Activated T-cell treated with anti-CD3 and anti-CD28 coated beads, Interleukin-2, amount 50 U/mL, for 72 hours (primary cell): ENCODE measurements around the gene CMPK1. TPM values are rescaled to one million over a fixed set of nuclear protein-coding genes. Genes with fewer than 3 reads are reported as not detected.

ENCODE experiments used
- ATAC-seq, 2 donors: fragments of 150-1000 bp; cut with Tn5 transposase; replicated peaks in 1 of 2; 2 replicates each; pipeline ENCODE4 v1.10.0; 2021; ENCODE audit warnings: moderate library complexity in 2 of 2, mild to moderate bottlenecking in 1 of 2
- DNase-seq, 2 donors: peaks; one replicate each; pipeline ENCODE4 v3.0.0; 2021 to 2022; ENCODE audit warnings: mixed read lengths in 1 of 2
- H3K27ac Mint-ChIP-seq: one replicate; pipeline ENCODE4 v1.8.0; 2022; ENCODE audit warnings: mild to moderate bottlenecking, moderate library complexity, mixed read lengths
- H3K27me3 Mint-ChIP-seq: one replicate; pipeline ENCODE4 v1.8.0; 2022; ENCODE audit warnings: low read depth, mixed read lengths
- H3K36me3 Mint-ChIP-seq, 2 donors: one replicate each; pipeline ENCODE4 v1.8.0; 2022; ENCODE audit warnings: mixed read lengths in 2 of 2, mild to moderate bottlenecking in 1 of 2; ENCODE audit not compliant: insufficient read depth in 2 of 2
- H3K4me1 Mint-ChIP-seq: one replicate; pipeline ENCODE4 v1.8.0; 2022; ENCODE audit warnings: low read depth, mixed read lengths
- H3K4me3 Mint-ChIP-seq, 2 donors: one replicate each; pipeline ENCODE4 v1.8.0; 2022; ENCODE audit warnings: mild to moderate bottlenecking in 2 of 2, mixed read lengths in 2 of 2, moderate library complexity in 2 of 2
- H3K9me3 Mint-ChIP-seq, 2 donors: one replicate each; pipeline ENCODE4 v1.8.0; 2022; ENCODE audit warnings: mixed read lengths in 2 of 2
- total RNA-seq, 2 donors: library from RNA; stranded (reverse); gene quantifications; one replicate each; pipeline ENCODE4 v1.2.3, GENCODE V29; 2022

The CMPK1 gene
- total RNA-seq, 2 donors from 2014 or later = 108 to 117 TPM

GRCh38 chr1:47388030-47388890 lies 54.7 kb downstream of the CMPK1 start:
- Mint-ChIP-seq H3K9me3 (no peaks in the 10 kb centered on the region), H3K36me3 (no peaks in the 10 kb centered on the region), H3K4me1 (no peaks in the 10 kb centered on the region), H3K4me3 (no peak overlapping the region), H3K27me3 (peaks cover 9% of the 10 kb centered on the region), H3K27ac (no peak overlapping the region)
- ATAC-seq (peak in 1 of 2 donors; percentile 26), DNase-seq (no peak)

GRCh38 chr1:47388891-47389238 lies 55.3 kb downstream of the CMPK1 start:
- no peaks in the 10 kb centered on the region for H3K36me3 Mint-ChIP-seq
- H3K9me3 Mint-ChIP-seq = no peaks in the 10 kb centered on the region
- H3K27ac Mint-ChIP-seq = no peak overlapping the region
- peaks cover 9% of the 10 kb centered on the region for H3K27me3 Mint-ChIP-seq
- DNase-seq = peak; percentile 56 to 61
- H3K4me1 Mint-ChIP-seq = no peaks in the 10 kb centered on the region
- no peak overlapping the region for H3K4me3 Mint-ChIP-seq
- ATAC-seq = peak; percentile 77 to 80

DNA sequence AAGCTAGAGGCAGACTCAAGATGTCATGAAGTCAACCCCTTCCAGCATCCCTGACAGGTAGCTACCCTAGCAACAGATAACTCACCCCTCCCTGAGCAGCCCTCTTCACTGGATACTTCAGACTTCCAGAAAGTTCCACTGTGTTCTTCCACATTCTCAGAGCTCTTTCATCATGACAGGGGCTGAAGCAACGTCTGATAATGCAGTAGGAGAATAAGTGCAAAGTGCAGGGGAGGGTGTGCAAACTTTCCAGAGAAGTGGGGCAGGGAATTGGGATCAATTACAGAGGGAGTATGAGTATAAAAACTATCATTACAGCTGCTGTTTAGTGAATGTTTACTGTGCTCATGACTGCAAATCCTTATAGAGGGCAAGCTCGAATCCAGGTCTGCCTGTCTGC lies 56.1 kb downstream of the CMPK1 start:
- DNase-seq (no peak), ATAC-seq (no peak)
- Mint-ChIP-seq H3K27ac (no peak overlapping the region), H3K4me3 (no peak overlapping the region), H3K27me3 (peaks cover 9% of the 10 kb centered on the region), H3K36me3 (no peaks in the 10 kb centered on the region), H3K9me3 (no peaks in the 10 kb centered on the region), H3K4me1 (no peaks in the 10 kb centered on the region)

DNA sequence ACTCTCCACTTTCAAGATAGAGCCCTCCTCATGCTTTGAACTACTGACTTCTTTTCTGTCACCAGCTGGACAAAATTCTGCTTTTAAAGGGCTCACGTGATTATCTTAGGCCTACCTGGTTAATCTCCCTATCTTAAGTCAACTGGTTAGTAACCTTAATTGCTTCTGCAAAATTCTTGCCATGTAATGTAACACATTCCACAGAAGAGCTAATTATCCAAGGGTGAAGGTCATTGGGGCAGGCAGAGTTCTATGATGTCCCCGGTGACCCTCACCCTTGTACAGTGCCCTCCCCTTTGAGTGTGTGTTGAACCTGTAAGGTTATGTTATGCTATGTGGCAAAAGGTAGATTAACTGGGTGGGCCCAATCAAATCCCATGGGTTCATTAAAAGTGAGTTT lies 57.3 kb downstream of the CMPK1 start:
- Mint-ChIP-seq H3K4me3 (no peak overlapping the region), H3K27me3 (peaks cover 15% of the 10 kb centered on the region), H3K36me3 (no peaks in the 10 kb centered on the region), H3K4me1 (no peaks in the 10 kb centered on the region), H3K27ac (no peak overlapping the region), H3K9me3 (no peaks in the 10 kb centered on the region)
- ATAC-seq = no peak
- no peak for DNase-seq

DNA sequence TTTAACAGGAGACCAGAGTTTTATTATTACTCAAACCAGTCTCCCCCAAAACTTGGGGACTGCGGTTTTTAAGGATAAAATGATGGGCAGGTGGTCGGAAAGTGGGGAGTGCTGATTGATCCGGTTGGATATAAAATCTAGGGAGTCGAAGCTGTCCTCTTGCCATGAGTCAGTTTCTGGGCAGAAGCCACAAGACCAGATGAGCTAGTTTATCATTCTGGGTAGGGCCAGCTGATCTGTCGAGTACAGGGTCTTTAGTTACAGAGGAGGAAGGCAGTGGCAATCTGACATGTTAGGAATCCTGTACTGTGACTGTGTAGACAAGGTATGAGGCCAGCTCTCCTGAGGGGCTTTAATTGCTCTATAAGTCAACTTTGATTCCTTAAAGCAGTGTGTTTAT lies 59.6 kb downstream of the CMPK1 start:
- ATAC-seq (no peak), DNase-seq (no peak)
- Mint-ChIP-seq H3K27me3 (peaks cover 15% of the 10 kb centered on the region), H3K36me3 (no peaks in the 10 kb centered on the region), H3K27ac (no peak overlapping the region), H3K4me3 (no peak overlapping the region), H3K4me1 (no peaks in the 10 kb centered on the region), H3K9me3 (no peaks in the 10 kb centered on the region)

- no peaks in the 10 kb centered on the region for H3K9me3 Mint-ChIP-seq
- ATAC-seq (no peak), DNase-seq (no peak)
- H3K4me3 Mint-ChIP-seq = no peak overlapping the region
- H3K27me3 Mint-ChIP-seq = peaks cover 6% of the 10 kb centered on the region
- H3K36me3 Mint-ChIP-seq = no peaks in the 10 kb centered on the region
- no peak overlapping the region for H3K27ac Mint-ChIP-seq
- no peaks in the 10 kb centered on the region for H3K4me1 Mint-ChIP-seq
These were observed 61.8 kb downstream of the CMPK1 start for GRCh38 chr1:47395433-47395832.

DNA sequence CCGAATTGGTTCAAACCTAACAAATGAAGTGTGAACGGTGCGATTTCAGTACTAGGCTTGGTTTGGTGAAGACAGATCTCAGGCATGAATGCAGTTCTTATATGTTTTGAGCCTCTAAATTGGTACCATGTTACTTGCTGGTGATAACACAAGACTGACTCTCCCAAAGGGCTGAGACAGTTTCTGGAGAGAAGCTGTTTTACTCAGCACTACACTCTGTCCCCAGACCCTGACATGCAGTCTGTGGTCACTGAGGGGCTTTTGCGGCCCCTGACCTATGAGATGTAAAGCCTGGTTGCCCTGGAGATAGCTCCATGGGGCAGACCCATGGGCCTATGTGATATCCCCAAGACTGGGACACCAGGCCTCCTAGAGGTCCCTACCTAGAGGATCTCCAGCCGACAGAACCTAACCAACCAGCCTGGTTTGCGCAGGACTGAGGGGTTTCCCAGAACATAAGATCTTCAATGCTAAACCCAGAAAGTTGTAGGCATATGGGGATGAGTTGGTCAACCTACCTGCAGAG lies 63.1 kb downstream of the CMPK1 start:
- DNase-seq (no peak), ATAC-seq (no peak)
- Mint-ChIP-seq H3K9me3 (no peaks in the 10 kb centered on the region), H3K4me1 (no peaks in the 10 kb centered on the region), H3K27ac (no peak overlapping the region), H3K27me3 (peaks cover 16% of the 10 kb centered on the region), H3K4me3 (no peak overlapping the region), H3K36me3 (no peaks in the 10 kb centered on the region)

DNA sequence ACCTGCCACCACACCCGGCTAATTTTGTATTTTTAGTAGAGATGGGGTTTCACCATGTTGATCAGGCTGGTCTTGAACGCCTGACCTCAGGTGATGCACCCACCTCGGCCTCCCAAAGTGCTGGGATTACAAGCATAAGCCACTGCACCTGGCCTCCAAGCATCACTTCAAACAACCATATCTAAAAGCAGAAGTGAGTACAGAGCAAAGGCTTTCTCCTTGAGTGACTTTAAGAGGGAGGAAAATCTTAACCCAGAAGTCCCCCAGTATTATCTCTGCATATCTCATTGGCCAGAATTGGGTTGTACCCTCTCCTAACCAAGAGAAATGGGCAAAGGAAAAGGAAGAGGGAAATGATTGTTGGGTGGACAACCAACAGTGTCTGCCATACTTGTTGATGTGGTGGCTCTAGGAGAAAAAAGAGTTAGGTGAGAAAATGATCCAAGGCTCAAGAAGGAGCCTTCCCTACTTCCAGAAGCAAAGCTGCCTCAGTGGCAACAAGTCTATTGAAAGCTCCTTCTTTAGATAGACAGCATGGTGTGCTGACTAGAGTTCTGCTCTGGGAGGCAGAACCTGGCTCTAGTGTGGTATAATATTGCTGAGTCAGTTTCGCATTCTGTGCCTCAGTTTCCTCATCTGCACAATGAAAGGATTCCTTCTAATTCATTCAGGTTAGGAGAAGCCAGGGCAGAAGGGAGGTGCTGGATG lies 65.7 kb downstream of the CMPK1 start:
- H3K36me3 Mint-ChIP-seq = no peaks in the 10 kb centered on the region
- no peak overlapping the region for H3K27ac Mint-ChIP-seq
- H3K9me3 Mint-ChIP-seq = no peaks in the 10 kb centered on the region
- H3K27me3 Mint-ChIP-seq = peaks cover 25% of the 10 kb centered on the region
- no peaks in the 10 kb centered on the region for H3K4me1 Mint-ChIP-seq
- no peak for DNase-seq
- H3K4me3 Mint-ChIP-seq = no peak overlapping the region
- no peak for ATAC-seq

GRCh38 chr1:47399846-47400155 lies 66.2 kb downstream of the CMPK1 start:
- no peak for ATAC-seq
- Mint-ChIP-seq H3K27me3 (peaks cover 25% of the 10 kb centered on the region), H3K27ac (no peak overlapping the region), H3K9me3 (no peaks in the 10 kb centered on the region), H3K4me3 (no peak overlapping the region), H3K36me3 (no peaks in the 10 kb centered on the region), H3K4me1 (no peaks in the 10 kb centered on the region)
- DNase-seq = no peak

DNA sequence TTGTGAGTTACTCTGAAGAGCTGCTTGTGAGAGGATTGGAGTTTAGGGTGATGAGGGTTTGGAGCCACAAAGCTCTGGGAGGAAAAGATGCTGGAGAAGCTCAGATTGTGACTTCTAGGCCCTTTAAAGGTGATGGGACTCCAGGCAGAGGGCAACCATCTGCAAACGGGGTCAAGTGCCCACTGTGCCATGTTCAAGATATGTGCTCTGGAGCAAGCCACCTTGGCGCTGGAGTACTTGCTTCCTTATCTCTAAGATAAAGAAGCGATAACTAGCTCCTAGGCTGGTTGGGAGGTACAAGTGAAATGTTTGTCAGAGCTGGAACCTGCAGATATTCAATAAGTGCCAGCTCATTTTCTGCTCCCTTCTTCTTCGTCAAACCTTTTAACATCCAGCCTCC lies 68.2 kb downstream of the CMPK1 start:
- Mint-ChIP-seq H3K27me3 (peaks cover 34% of the 10 kb centered on the region), H3K4me1 (no peaks in the 10 kb centered on the region), H3K36me3 (no peaks in the 10 kb centered on the region), H3K4me3 (no peak overlapping the region), H3K9me3 (no peaks in the 10 kb centered on the region), H3K27ac (no peak overlapping the region)
- DNase-seq = no peak
- no peak for ATAC-seq

DNA sequence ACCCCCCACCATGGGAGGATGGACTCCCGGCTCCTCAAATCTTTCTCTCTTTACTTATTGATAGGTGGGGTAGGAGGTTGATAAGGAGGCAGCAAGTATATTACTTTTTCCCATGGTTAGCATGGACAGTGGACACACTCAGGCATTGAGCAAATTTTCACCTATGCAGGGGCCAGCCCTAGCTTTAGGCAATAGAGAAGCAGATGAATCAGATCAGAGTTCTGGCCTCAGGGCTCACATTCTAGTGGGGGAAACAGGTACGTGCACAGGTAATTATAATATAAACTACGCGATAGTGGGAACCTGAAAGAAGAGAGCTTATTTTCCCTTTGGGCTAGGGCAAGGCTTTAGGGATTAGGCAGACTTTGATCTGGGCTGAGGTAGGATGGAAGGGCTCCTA lies 69.0 kb downstream of the CMPK1 start:
- ATAC-seq (no peak), DNase-seq (no peak)
- H3K36me3 Mint-ChIP-seq = no peaks in the 10 kb centered on the region
- H3K9me3 Mint-ChIP-seq = no peaks in the 10 kb centered on the region
- H3K27me3 Mint-ChIP-seq = peaks cover 34% of the 10 kb centered on the region
- no peak overlapping the region for H3K4me3 Mint-ChIP-seq
- no peak overlapping the region for H3K27ac Mint-ChIP-seq
- no peaks in the 10 kb centered on the region for H3K4me1 Mint-ChIP-seq

- Mint-ChIP-seq H3K9me3 (no peaks in the 10 kb centered on the region), H3K4me3 (no peak overlapping the region), H3K4me1 (no peaks in the 10 kb centered on the region), H3K27ac (no peak overlapping the region), H3K36me3 (no peaks in the 10 kb centered on the region), H3K27me3 (peaks cover 39% of the 10 kb centered on the region)
- no peak for DNase-seq
- ATAC-seq = no peak
These were observed 69.8 kb downstream of the CMPK1 start for GRCh38 chr1:47403321-47403910.

GRCh38 chr1:47405697-47406096 lies 72.1 kb downstream of the CMPK1 start:
- Mint-ChIP-seq H3K4me1 (no peaks in the 10 kb centered on the region), H3K9me3 (no peaks in the 10 kb centered on the region), H3K27ac (no peak overlapping the region), H3K36me3 (no peaks in the 10 kb centered on the region), H3K4me3 (no peak overlapping the region), H3K27me3 (peaks cover 52% of the 10 kb centered on the region)
- ATAC-seq (no peak), DNase-seq (no peak)
